H1 (cell line): ENCODE results near the gene WNT8B. TPM values are rescaled to one million over a fixed set of nuclear protein-coding genes. Genes with fewer than 3 reads are reported as not detected.

ENCODE experiments used
- CTCF ChIA-PET: fragments of 300-600 bp; sonication (Branson Sonifier 250); formaldehyde crosslinking; loops from one replicate; lab custom pipeline; 2021; ENCODE audit not compliant: partially characterized antibody; lab: Charles Lee
- POLR2A ChIA-PET: fragments of 300-600 bp; sonication (Branson Sonifier 250); formaldehyde crosslinking; loops from one replicate; lab custom pipeline; 2021; ENCODE audit warnings: inconsistent platforms; ENCODE audit not compliant: partially characterized antibody; lab: Charles Lee
- DNase-seq, 2 experiments: peaks; one replicate each; pipeline versions ENCODE4 v3.0.0 to v3.0.0-alpha.2; 2010 to 2022; ENCODE audit warnings: low spot score in 2 of 2, low read depth in 1 of 2, mixed read lengths in 1 of 2
- FAIRE-seq: peaks from 2 replicates; lab custom pipeline; 2011; peaks lifted over from hg19 to GRCh38; lab: Jason Lieb, UNC
- H2AFZ ChIP-seq: 2 replicates; pipeline ENCODE4 v1.8.1; 2012; ENCODE audit warnings: low read length, inconsistent platforms
- H2AK5ac ChIP-seq: 2 replicates; pipeline ENCODE4 v1.6.1; 2013; ENCODE audit warnings: low read depth, low read length
- H2BK120ac ChIP-seq: replicated peaks from 2 replicates; pipeline ENCODE3; 2013; ENCODE audit warnings: low read depth, low read length, inconsistent platforms
- H2BK12ac ChIP-seq: 2 replicates; pipeline ENCODE4 v1.6.1; 2013; ENCODE audit warnings: low read depth, low read length
- H2BK15ac ChIP-seq: 2 replicates; pipeline ENCODE4 v1.6.1; 2013; ENCODE audit warnings: low read length
- H2BK20ac ChIP-seq: 2 replicates; pipeline ENCODE4 v1.6.1; 2013; ENCODE audit warnings: low read length
- H2BK5ac ChIP-seq: 2 replicates; pipeline ENCODE4 v1.6.1; 2013; ENCODE audit warnings: low read depth, low read length
- H3K14ac ChIP-seq: 2 replicates; pipeline ENCODE4 v1.6.1; 2013; ENCODE audit warnings: inconsistent platforms; ENCODE audit not compliant: insufficient read length
- H3K18ac ChIP-seq: 2 replicates; pipeline ENCODE4 v1.6.1; 2013; ENCODE audit warnings: low read length; ENCODE audit errors: extremely low read depth
- H3K23ac ChIP-seq: 2 replicates; pipeline ENCODE4 v1.6.1; 2013; ENCODE audit warnings: inconsistent platforms; ENCODE audit not compliant: insufficient read length
- H3K23me2 ChIP-seq: 2 replicates; pipeline ENCODE4 v1.6.1; 2013; ENCODE audit warnings: low read depth, low read length
- H3K27ac ChIP-seq: 2 replicates; pipeline ENCODE4 v1.6.1; 2011; ENCODE audit warnings: low read depth, low read length, inconsistent platforms
- H3K27me3 ChIP-seq, 4 experiments: replicated peaks in 1 of 4; 1 replicate in 1 of 4; 2 replicates in 3 of 4; pipeline versions ENCODE4 v1.6.1 to v1.8.1; 2011 to 2013; ENCODE audit warnings: low read length in 3 of 4, mild to moderate bottlenecking in 3 of 4, inconsistent platforms in 2 of 4, mixed read lengths in 2 of 4, moderate library complexity in 1 of 4; ENCODE audit not compliant: control insufficient read depth in 3 of 4, insufficient read depth in 3 of 4; ENCODE audit errors: extremely low read depth in 1 of 4
- H3K36me3 ChIP-seq, 4 experiments: 2 replicates each; pipeline versions ENCODE4 v1.6.1 to v1.8.1; 2011 to 2013; ENCODE audit warnings: mild to moderate bottlenecking in 4 of 4, low read length in 3 of 4, moderate library complexity in 2 of 4, control low read depth in 1 of 4, inconsistent platforms in 1 of 4; ENCODE audit not compliant: insufficient read depth in 4 of 4, control insufficient read depth in 2 of 4
- H3K4ac ChIP-seq: replicated peaks from 2 replicates; pipeline ENCODE3; 2013; ENCODE audit warnings: low read length, low read depth, mixed read lengths, inconsistent platforms; ENCODE audit not compliant: insufficient read length
- H3K4me1 ChIP-seq, 4 experiments: replicated peaks in 1 of 4; 1 replicate in 1 of 4; 2 replicates in 3 of 4; pipeline versions ENCODE4 v1.6.1 to v1.8.1; 2011 to 2013; ENCODE audit warnings: low read length in 3 of 4, inconsistent platforms in 2 of 4, mixed read lengths in 1 of 4; ENCODE audit not compliant: insufficient read depth in 4 of 4, control insufficient read depth in 3 of 4
- H3K4me2 ChIP-seq, 2 experiments: 2 replicates each; pipeline versions ENCODE4 v1.6.1 to v1.8.1; 2011 to 2013; ENCODE audit warnings: low read depth in 2 of 2, low read length in 2 of 2, control low read depth in 1 of 2, inconsistent platforms in 1 of 2, mild to moderate bottlenecking in 1 of 2; ENCODE audit not compliant: insufficient read depth in 1 of 2
- H3K4me3 ChIP-seq, 4 experiments: fragments of 200-600, 300-600 bp in 1 of 4; sonication (generic), shearing (Covaris generic), sonication (Bioruptor Twin) in 1 of 4; 2 replicates each; pipeline versions ENCODE4 v1.5.1 to v1.8.1; 2011 to 2016; ENCODE audit warnings: low read length in 4 of 4, low read depth in 3 of 4, control low read depth in 2 of 4, inconsistent platforms in 2 of 4, mild to moderate bottlenecking in 2 of 4, mixed read lengths in 1 of 4, moderate library complexity in 1 of 4; ENCODE audit not compliant: insufficient read depth in 2 of 4; ENCODE audit errors: extremely low read depth in 1 of 4
- H3K56ac ChIP-seq: replicated peaks from 2 replicates; pipeline ENCODE3; 2013; ENCODE audit warnings: low read depth, mild to moderate bottlenecking, mixed read lengths, low read length, inconsistent platforms; ENCODE audit not compliant: insufficient read length
- H3K79me1 ChIP-seq: 2 replicates; pipeline ENCODE4 v1.6.1; 2013; ENCODE audit warnings: low read depth, low read length, control low read depth
- H3K79me2 ChIP-seq, 2 experiments: 2 replicates each; pipeline versions ENCODE4 v1.6.1 to v1.8.1; 2012 to 2013; ENCODE audit warnings: low read length in 2 of 2, mild to moderate bottlenecking in 2 of 2, inconsistent platforms in 1 of 2; ENCODE audit not compliant: insufficient read depth in 2 of 2, control insufficient read depth in 1 of 2
- H3K9ac ChIP-seq, 4 experiments: replicated peaks in 1 of 4; 1 replicate in 1 of 4; 2 replicates in 3 of 4; pipeline versions ENCODE4 v1.6.1 to v1.8.1; 2011 to 2013; ENCODE audit warnings: low read depth in 3 of 4, low read length in 3 of 4, control low read depth in 2 of 4, mild to moderate bottlenecking in 2 of 4, moderate library complexity in 2 of 4, inconsistent platforms in 1 of 4; ENCODE audit errors: extremely low read depth in 1 of 4
- H3K9me3 ChIP-seq, 2 experiments: 2 replicates each; pipeline versions ENCODE4 v1.6.1 to v1.8.1; 2012 to 2013; ENCODE audit warnings: mild to moderate bottlenecking in 2 of 2, moderate library complexity in 2 of 2, control low read depth in 1 of 2, inconsistent platforms in 1 of 2, low read depth in 1 of 2, low read length in 1 of 2, mixed read lengths in 1 of 2; ENCODE audit not compliant: insufficient read depth in 2 of 2
- H4K20me1 ChIP-seq, 2 experiments: replicated peaks in 1 of 2; 2 replicates each; pipeline versions ENCODE3 to v1.8.1; 2011 to 2013; ENCODE audit warnings: inconsistent platforms in 2 of 2, low read length in 2 of 2, mild to moderate bottlenecking in 1 of 2; ENCODE audit not compliant: insufficient read depth in 2 of 2, control insufficient read depth in 1 of 2
- H4K5ac ChIP-seq: 2 replicates; pipeline ENCODE4 v1.6.1; 2013; ENCODE audit warnings: low read length, low read depth, mixed read lengths, inconsistent platforms; ENCODE audit not compliant: insufficient read length
- H4K8ac ChIP-seq: 2 replicates; pipeline ENCODE4 v1.8.0; 2013; ENCODE audit warnings: mild to moderate bottlenecking, moderate library complexity, low read length, inconsistent platforms; ENCODE audit not compliant: insufficient read depth; ENCODE audit errors: extremely low read depth
- H4K91ac ChIP-seq: replicated peaks from 2 replicates; pipeline ENCODE3; 2013; ENCODE audit warnings: low read length, mixed read lengths, inconsistent platforms; ENCODE audit not compliant: insufficient read length
- ATF2 ChIP-seq: IDR thresholded peaks from 2 replicates; pipeline ENCODE4 v1.6.1; 2012; ENCODE audit warnings: low read length, inconsistent platforms
- BACH1 ChIP-seq: IDR thresholded peaks from 2 replicates; pipeline ENCODE4 v1.6.1; 2012; ENCODE audit warnings: low read length, improper control_type of control experiment
- GABPA ChIP-seq: IDR thresholded peaks from 2 replicates; pipeline ENCODE4 v1.6.1; 2011; ENCODE audit warnings: mild to moderate bottlenecking, low read length, moderate library complexity, borderline replicate concordance; ENCODE audit not compliant: insufficient read depth
- POLR2A ChIP-seq, 2 experiments: IDR thresholded peaks; 1 replicate in 1 of 2; 2 replicates in 1 of 2; pipeline ENCODE4 v1.6.1; 2011; ENCODE audit warnings: low read depth in 2 of 2, low read length in 2 of 2, mild to moderate bottlenecking in 2 of 2; ENCODE audit errors: control extremely low read depth in 1 of 2
- RFX5 ChIP-seq: IDR thresholded peaks from 2 replicates; pipeline ENCODE4 v1.6.1; 2011; ENCODE audit warnings: low read depth, low read length, improper control_type of control experiment, borderline replicate concordance
- TAF1 ChIP-seq: IDR thresholded peaks from 2 replicates; pipeline ENCODE4 v1.6.1; 2011; ENCODE audit warnings: mild to moderate bottlenecking, low read depth, low read length
- TBP ChIP-seq: IDR thresholded peaks from 2 replicates; pipeline ENCODE4 v1.6.1; 2011; ENCODE audit warnings: low read depth, low read length, improper control_type of control experiment
- WGBS, 2 experiments: shearing (Covaris generic) in 1 of 2; methylation state at CpG; one replicate each; pipeline versions ENCODE4 v1.1.6 to v1.1.7; 2013 to 2015; ENCODE audit warnings: low lambda C conversion rate in 2 of 2, mixed read lengths in 2 of 2, inconsistent platforms in 1 of 2, low coverage in 1 of 2, missing lambda C conversion rate in 1 of 2; ENCODE audit not compliant: insufficient replicate concordance in 2 of 2, insufficient coverage in 1 of 2, insufficient read length in 1 of 2; ENCODE audit errors: extremely low coverage in 1 of 2, missing lambda C conversion rate in 1 of 2; 5-methylcytosine and 5-hydroxymethylcytosine counted together
- polyA plus RNA-seq, 7 experiments: library from polyadenylated mRNA; depleted of rRNA in 3 of 7; stranded (reverse) in 5 of 7; unstranded in 2 of 7; fragments of >200 nt in 5 of 7; fragments of 200-250 nt in 2 of 7; gene quantifications; 1 replicate in 5 of 7; 2 replicates in 1 of 7; 4 replicates in 1 of 7; pipeline versions ENCODE4 v1.2.1 to v1.2.3, GENCODE V29; 2011 to 2013; ENCODE audit warnings: missing spikeins in 2 of 7, mixed read lengths in 2 of 7
- total RNA-seq: library from RNA; stranded (reverse); fragmentation: NEBNext Ultra II Directional; extraction: Animal tissue kit (Norgen Biotek cat#: 25700); gene quantifications from 2 replicates; pipeline ENCODE4 v1.2.1, GENCODE V29; 2021

Gene WNT8B
- total and polyA plus RNA-seq, 2 of the 8 experiments (the other 6 are each of a cell fraction or from before 2014, with no cell fraction given) = 0.20 to 0.67 TPM

GRCh38 chr10:100482181-100482833 lies 19.5 kb downstream of the WNT8B start:
- H4K91ac ChIP-seq = no peak overlapping the region
- no peaks in the 10 kb centered on the region for H3K79me1 ChIP-seq
- H3K4me2 ChIP-seq = peak overlapping the region; percentile 96 to 97
- no peak overlapping the region for H2BK20ac ChIP-seq
- H3K36me3 ChIP-seq = no peaks in the 10 kb centered on the region; a peak in 1 of 8 replicates
- peak overlapping the region; percentile 79 for H3K18ac ChIP-seq
- H3K23ac ChIP-seq = no peak overlapping the region
- H2AK5ac ChIP-seq = no peak overlapping the region
- no peak overlapping the region for H4K5ac ChIP-seq
- no peak overlapping the region for H3K56ac ChIP-seq
- H3K4me1 ChIP-seq = peaks cover 15 to 29% (median 21%) of the 10 kb centered on the region in 4 experiments
- H2BK12ac ChIP-seq = peak overlapping the region; percentile 51
- H3K9me3 ChIP-seq = no peaks in the 10 kb centered on the region
- H3K4ac ChIP-seq = no peak overlapping the region
- H2BK15ac ChIP-seq = 0 out of 2 replicates have a peak overlapping the region, but pooled peaks have one; percentile 22
- POLR2A ChIA-PET = interaction anchor here (0.5 to 1.8 kb wide), 10 partner anchors 14 to 136 kb away, joined by 3 to 8 read pairs (median 3); partner anchors contain the start of genes NDUFB8, SCD and SEC31B
- peaks cover 15 to 16% of the 10 kb centered on the region in 2 experiments for H4K20me1 ChIP-seq
- CTCF ChIA-PET = interaction anchor here (0.6 to 10.7 kb wide), 32 partner anchors 12 to 1174 kb away, joined by 3 to 163 read pairs (median 4); partner anchors contain the start of genes PKD2L1, SEC31B and WNT8B
- FAIRE-seq (no peak), DNase-seq (peak in 1 of 2 experiments; percentile 91)
- H4K8ac ChIP-seq = peak overlapping the region; percentile 83
- H3K9ac ChIP-seq = no peak overlapping the region
- H3K23me2 ChIP-seq = peaks cover 11% of the 10 kb centered on the region
- peak overlapping the region; percentile 50; the same call in 1 of the 2 replicates for H2BK5ac ChIP-seq
- no peak overlapping the region for H3K14ac ChIP-seq
- no peak overlapping the region for H2BK120ac ChIP-seq
- peak overlapping the region; percentile 35 to 59 (median 53) for H3K4me3 ChIP-seq
- peak overlapping the region; percentile 90 for H2AFZ ChIP-seq
- H3K27me3 ChIP-seq = peaks cover 66 to 84% (median 78%) of the 10 kb centered on the region in 4 experiments
- no peaks in the 10 kb centered on the region for H3K79me2 ChIP-seq
- 5% methylated on average over 48 of the region's 59 CpGs; no CpG with 5 or more reads in 1 of the 2 experiments for WGBS, 2 experiments
- H3K27ac ChIP-seq = no peak overlapping the region
- TF ChIP-seq BACH1 = peak; percentile 10; the same call in 1 of the 2 replicates
- TF ChIP-seq TAF1 = peak; percentile 57; the same call in 1 of the 2 replicates
- peak in 1 of 2 experiments; percentile 51; a peak in 1 of 3 replicates for TF ChIP-seq POLR2A (IDR thresholded peaks at IDR 0.05; ENCODE audit: control extremely low read depth in 1 of 2, low read depth in 2 of 2, low read length in 2 of 2)
- TF ChIP-seq ATF2 = no peak
- TF ChIP-seq GABPA = peak; percentile 66; the same call in 1 of the 2 replicates
- TF ChIP-seq RFX5 = peak; percentile 64; the same call in 1 of the 2 replicates
- peak; percentile 58 for TF ChIP-seq TBP
